ENCODE results near the gene IHH. TPM values are rescaled to one million over a fixed set of nuclear protein-coding genes. Genes with fewer than 3 reads are reported as not detected.

The IHH gene
- total and polyA plus RNA-seq, 9 of the 15 experiments (the other 6 are each of a cell fraction or from before 2014, with no cell fraction given) = 0.07 TPM; not detected in 8

- TF ChIP-seq ZNF253 (CRISPR knock-in tag; conservative IDR thresholded peaks at IDR 0.05) (no peak), HES1 (IDR thresholded peaks at IDR 0.05; ENCODE audit: low read depth) (no peak)
Observed at GRCh38 chr2:219090436-219091299, 29.9 kb upstream of the IHH start (continued).

GRCh38 chr2:219089330-219089729 is 28.6 kb upstream of the IHH start:
- Histone ChIP-seq H3K4me1 (replicated peaks in 1 of 2; ENCODE audit: control insufficient read depth in 2 of 2, insufficient read depth in 2 of 2, low read length in 2 of 2) (no peaks in the 10 kb centered on the region), H2AFZ (ENCODE audit: low read depth, low read length) (no peak overlapping the region), H3K9ac (ENCODE audit: insufficient read depth in 1 of 2, low read depth in 2 of 2, low read length in 2 of 2) (no peak overlapping the region), H3K27me3 (ENCODE audit: control insufficient read depth in 2 of 2, insufficient read depth in 2 of 2, low read length in 2 of 2) (no peaks in the 10 kb centered on the region), H3K36me3 (ENCODE audit: control insufficient read depth, insufficient read depth, low read length) (no peaks in the 10 kb centered on the region), H4K20me1 (replicated peaks; ENCODE audit: control insufficient read depth, insufficient read depth, low read length) (no peaks in the 10 kb centered on the region), H3K4me2 (ENCODE audit: insufficient read depth, low read length) (no peak overlapping the region), H3K4me3 (no peak overlapping the region), H3K79me2 (ENCODE audit: control insufficient read depth, insufficient read depth, low read length) (no peaks in the 10 kb centered on the region), H3K27ac (ENCODE audit: extremely low read depth, low read depth, low read length) (no peak overlapping the region), H3K9me3 (replicated peaks; ENCODE audit: control insufficient read depth, insufficient read depth, low read depth, low read length) (no peaks in the 10 kb centered on the region), H3K9me1 (ENCODE audit: control insufficient read depth, insufficient read depth, low read length) (no peaks in the 10 kb centered on the region)
- CTCF ChIA-PET (ENCODE audit: low intra/inter-chr PET ratio) = no interaction called here
- no TSS peak for BruUV-seq (replicated peaks)
- POLR2A ChIA-PET = no interaction called here
- no peak for FAIRE-seq
- TF ChIP-seq MAFF (IDR thresholded peaks at IDR 0.05; ENCODE audit: low read length) = peak; percentile 87
- TF ChIP-seq MAFK (IDR thresholded peaks at IDR 0.05; ENCODE audit: low read length) = peak; percentile 90
- TF ChIP-seq CREB1 (IDR thresholded peaks at IDR 0.05) = no peak
- TF ChIP-seq CREB1 (CRISPR knock-in tag; IDR thresholded peaks at IDR 0.05) = no peak
- TF ChIP-seq RCOR1 (IDR thresholded peaks at IDR 0.05; ENCODE audit: borderline replicate concordance in 1 of 2, low read depth in 2 of 2, low read length in 2 of 2) = no peak
- TF ChIP-seq MAFG (tag; conservative IDR thresholded peaks at IDR 0.05) = peak; percentile 83
- no peak for TF ChIP-seq ILF3 (IDR thresholded peaks at IDR 0.05; ENCODE audit: borderline replicate concordance)
- TF ChIP-seq YBX1 (IDR thresholded peaks at IDR 0.05) = no peak
- TF ChIP-seq ZNF316 (IDR thresholded peaks at IDR 0.05) = peak; percentile 92
- TF ChIP-seq C11orf30 (IDR thresholded peaks at IDR 0.05; ENCODE audit: low read depth) = peak; percentile 88
- ATAC-seq = no peak
- no peak for DNase-seq (ENCODE audit: extremely low read depth in 1 of 4, low spot score in 3 of 4)
- in situ Hi-C loops (cut with MboI) = no loop called here
- intact Hi-C loops (cut with micrococcal nuclease) = no loop called here
- WGBS (ENCODE audit: insufficient coverage, low coverage, missing lambda C conversion rate) = 58% methylated on average over 4 of the region's 4 CpGs
